Testis (tissue), 3 donors: ENCODE measurements around the gene SPI1. TPM values are rescaled to one million over a fixed set of nuclear protein-coding genes. Genes with fewer than 3 reads are reported as not detected.

ENCODE experiments used
- DNase-seq: peaks from one replicate; pipeline ENCODE4 v3.0.0-alpha.2; 2019
- H3K27ac ChIP-seq, 2 donors: fragments of 200-600 bp; sonication (generic); one replicate each; pipeline ENCODE4 v1.5.1; 2019
- H3K27me3 ChIP-seq: fragments of 200-600 bp; sonication (generic); one replicate; pipeline ENCODE4 v1.5.1; 2019
- H3K36me3 ChIP-seq: fragments of 200-600 bp; sonication (generic); one replicate; pipeline ENCODE4 v1.5.1; 2017; ENCODE audit warnings: low read depth; ENCODE audit errors: missing control alignments
- H3K4me1 ChIP-seq: fragments of 200-600 bp; sonication (generic); one replicate; pipeline ENCODE4 v1.5.1; 2019
- H3K4me3 ChIP-seq, 2 donors: fragments of 200-600 bp; sonication (generic); one replicate each; pipeline ENCODE4 v1.5.1; 2017 to 2019
- H3K9me3 ChIP-seq: fragments of 200-600 bp; sonication (generic); one replicate; pipeline ENCODE4 v1.5.1; 2017
- CTCF ChIP-seq, 3 experiments: fragments of 450-650 bp in 2 of 3; fragments of 200-600 bp in 1 of 3; sonication (generic) in 1 of 3; IDR thresholded peaks; one replicate each; pipeline ENCODE4 v1.5.1; 2016 to 2019; ENCODE audit warnings: antibody characterized with exemption in 3 of 3, mild to moderate bottlenecking in 2 of 3, moderate library complexity in 1 of 3
- POLR2A ChIP-seq: fragments of 450-650 bp; IDR thresholded peaks from one replicate; pipeline ENCODE4 v1.6.1; 2017; ENCODE audit warnings: antibody characterized with exemption, mild to moderate bottlenecking, moderate library complexity
- WGBS, 2 donors: methylation state at CpG; one replicate each; pipeline ENCODE4 v1.1.5; 2018; 5-methylcytosine and 5-hydroxymethylcytosine counted together
- intact Hi-C: fragments of 100-400 bp; cut with DNase I; formaldehyde crosslinking; loops from one replicate; pipeline ENCODE4 v1.15.1; 2023; ENCODE audit warnings: low total_unique reads
- polyA plus RNA-seq: library from polyadenylated mRNA; stranded (reverse); fragments of 350-450 nt; fragmentation: Illumina TruSeq; extraction: RNeasy Lipid Tissue Mini Kit (QIAGEN cat#74804); gene quantifications from one replicate; pipeline ENCODE4 v1.2.3, GENCODE V29; 2014; ENCODE audit warnings: low read depth, low replicate concordance; ENCODE audit not compliant: insufficient read depth
- total RNA-seq, 2 donors: library from RNA; depleted of rRNA; stranded (reverse); fragments of >200 nt; gene quantifications; one replicate each; pipeline ENCODE4 v1.2.3, GENCODE V29; 2016

The SPI1 gene
- total and polyA plus RNA-seq, 3 donors from 2014 or later = 4.6 to 16.3 (median 7.4) TPM

GRCh38 chr11:47417712-47418111 lies 39.4 kb upstream of the SPI1 start:
- TF ChIP-seq CTCF (IDR thresholded peaks at IDR 0.05) = no peak
- no peak for TF ChIP-seq POLR2A
- DNase-seq = no peak
- Histone ChIP-seq H3K36me3 (no peaks in the 10 kb centered on the region), H3K9me3 (no peaks in the 10 kb centered on the region), H3K4me3 (no peak overlapping the region), H3K27me3 (no peaks in the 10 kb centered on the region), H3K27ac (no peak overlapping the region), H3K4me1 (peaks cover 19% of the 10 kb centered on the region)
- intact Hi-C loops = no loop called here
- 76 to 91% methylated on average over 2 to 6 of the region's 6 CpGs for whole genome bisulfite sequencing, 2 donors

GRCh38 chr11:47415949-47416472 lies 37.7 kb upstream of the SPI1 start:
- 37 to 66% methylated on average over 8 to 11 of the region's 13 CpGs for WGBS, 2 donors
- no peaks in the 10 kb centered on the region for H3K36me3 ChIP-seq
- peak overlapping the region in 1 of 2 donors; percentile 76 for H3K27ac ChIP-seq
- H3K9me3 ChIP-seq = no peaks in the 10 kb centered on the region
- intact Hi-C loops = no loop called here
- peak; percentile 71 for DNase-seq
- no peaks in the 10 kb centered on the region for H3K27me3 ChIP-seq
- no peak overlapping the region for H3K4me3 ChIP-seq
- no peak for TF ChIP-seq POLR2A
- TF ChIP-seq CTCF (IDR thresholded peaks at IDR 0.05) = no peak
- H3K4me1 ChIP-seq = peaks cover 19% of the 10 kb centered on the region

- Histone ChIP-seq H3K9me3 (no peaks in the 10 kb centered on the region), H3K36me3 (no peaks in the 10 kb centered on the region), H3K27me3 (no peaks in the 10 kb centered on the region), H3K4me3 (no peak overlapping the region), H3K4me1 (peaks cover 23% of the 10 kb centered on the region), H3K27ac (peak overlapping the region in 1 of 2 donors; percentile 76)
- DNase-seq = no peak
- WGBS, 2 donors = 89 to 91% methylated on average over 23 to 31 of the region's 31 CpGs
- no peak for TF ChIP-seq CTCF (IDR thresholded peaks at IDR 0.05)
- no peak for TF ChIP-seq POLR2A
- intact Hi-C loops = no loop called here
These were observed 36.9 kb upstream of the SPI1 start for GRCh38 chr11:47415091-47415854.

- no peak for DNase-seq
- peaks cover 24% of the 10 kb centered on the region for H3K4me1 ChIP-seq
- intact Hi-C loops = no loop called here
- no peak overlapping the region for H3K4me3 ChIP-seq
- WGBS, 2 donors = 96% methylated on average over 18 of the region's 19 CpGs; no CpG with 5 or more reads in 1 of the 2 donors
- peak overlapping the region; percentile 25 to 63 for H3K27ac ChIP-seq
- H3K27me3 ChIP-seq = no peaks in the 10 kb centered on the region
- TF ChIP-seq CTCF (IDR thresholded peaks at IDR 0.05) = no peak
- TF ChIP-seq POLR2A = no peak
- no peaks in the 10 kb centered on the region for H3K36me3 ChIP-seq
- H3K9me3 ChIP-seq = no peaks in the 10 kb centered on the region
These were observed 36.3 kb upstream of the SPI1 start for GRCh38 chr11:47414685-47415070.
